G401.6 (cell line): ENCODE measurements around the gene PPARGC1A.

Experiments
- FAIRE-seq: peaks from 2 replicates; lab custom pipeline; 2012; peaks lifted over from hg19 to GRCh38; lab: Jason Lieb, UNC

PPARGC1A gene

DNA sequence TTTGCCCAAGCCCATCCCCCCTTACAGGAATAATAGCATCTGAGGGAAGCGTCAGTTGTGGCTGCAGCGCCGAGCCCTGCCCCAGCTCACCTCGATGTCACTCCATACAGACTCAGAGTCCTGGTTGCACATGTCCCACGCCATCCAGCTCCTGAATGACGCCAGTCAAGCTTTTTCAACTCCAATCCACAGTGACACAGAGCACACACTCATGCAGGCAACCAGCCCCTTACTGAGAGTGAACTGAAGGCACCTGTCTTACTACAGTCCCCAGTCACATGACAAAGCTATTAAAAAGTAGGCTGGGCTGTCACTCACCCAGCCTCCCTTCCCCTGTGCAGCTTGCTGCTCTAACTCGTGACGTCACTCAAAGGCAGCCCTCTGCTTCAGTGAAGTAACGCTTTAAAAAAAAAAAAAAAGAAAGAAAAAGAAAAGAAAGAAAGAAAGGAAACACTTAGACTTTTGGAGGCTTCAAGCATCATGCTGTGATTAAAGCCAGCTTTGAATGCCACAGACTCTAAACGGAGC lies at the start of gene PPARGC1A:
PPARGC1A (minus strand) TSS at position 234 of the 528 bp plus-strand sequence; CDS start at position 144, 90 bp downstream.
- FAIRE-seq, result no peak

DNA sequence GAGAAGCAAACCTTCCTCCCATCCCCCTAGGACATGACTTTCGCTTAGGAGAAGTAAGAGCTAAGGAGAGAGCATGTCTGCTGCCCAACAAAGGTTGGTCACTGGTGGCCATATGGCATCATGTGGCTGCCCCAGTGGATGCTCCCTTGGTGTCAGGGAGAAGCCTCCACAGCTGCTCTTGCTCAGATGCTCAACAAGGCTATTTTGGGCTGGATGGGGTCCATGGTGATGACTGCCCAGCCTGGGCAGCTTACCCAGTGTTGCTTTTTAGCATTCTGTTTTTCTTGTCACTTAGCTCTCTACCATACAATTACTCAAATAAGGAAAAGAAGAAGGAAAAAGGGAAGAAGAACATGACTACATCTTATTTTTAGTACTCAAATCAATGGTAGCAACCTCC lies 48.9 kb upstream of the PPARGC1A start:
- no peak for FAIRE-seq

GRCh38 chr4:23937173-23937572 lies 47.3 kb upstream of the PPARGC1A start:
- FAIRE-seq, result no peak

DNA sequence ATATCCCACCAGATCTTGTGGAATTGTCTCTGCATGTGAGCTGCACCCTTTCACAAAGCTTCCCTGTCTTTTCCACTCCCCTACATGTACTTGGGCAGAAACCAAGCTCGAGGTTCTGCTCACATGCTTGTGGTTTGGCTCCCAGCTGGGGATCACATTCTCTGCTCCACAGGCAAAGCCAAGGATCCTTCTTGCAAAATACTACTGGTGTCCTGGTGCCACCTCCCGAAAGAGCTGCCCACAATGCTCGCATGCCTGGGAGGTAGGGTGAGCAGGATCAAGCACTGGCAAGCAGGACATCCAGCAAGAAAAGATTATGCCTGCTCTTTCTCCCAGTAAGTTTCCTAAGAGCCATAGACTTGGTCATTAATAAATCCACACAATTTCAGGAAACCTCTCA lies 45.1 kb upstream of the PPARGC1A start:
- no peak for FAIRE-seq

GRCh38 chr4:23934223-23934622 lies 44.4 kb upstream of the PPARGC1A start:
- FAIRE-seq, result no peak

DNA sequence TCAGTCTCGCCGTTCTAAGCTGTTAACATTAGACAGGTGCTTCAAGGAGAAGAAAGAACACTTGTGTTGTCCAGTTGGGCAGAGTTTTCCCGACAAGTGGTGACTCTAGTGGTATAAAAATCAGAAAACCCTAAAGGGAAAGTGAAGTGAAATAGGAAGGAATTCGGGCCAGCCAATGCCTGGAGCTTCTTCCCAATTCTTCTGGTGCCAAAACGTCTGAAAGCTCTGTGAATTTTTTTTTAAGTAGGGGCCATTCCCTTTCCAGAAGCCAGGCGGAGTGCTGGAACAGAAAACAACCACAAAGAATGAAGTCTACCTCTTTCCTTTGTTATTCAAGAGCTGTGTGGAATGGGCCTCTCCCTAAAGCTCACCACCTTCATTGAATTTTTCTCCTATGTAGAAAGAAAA lies 43.1 kb upstream of the PPARGC1A start:
- no peak for FAIRE-seq

DNA sequence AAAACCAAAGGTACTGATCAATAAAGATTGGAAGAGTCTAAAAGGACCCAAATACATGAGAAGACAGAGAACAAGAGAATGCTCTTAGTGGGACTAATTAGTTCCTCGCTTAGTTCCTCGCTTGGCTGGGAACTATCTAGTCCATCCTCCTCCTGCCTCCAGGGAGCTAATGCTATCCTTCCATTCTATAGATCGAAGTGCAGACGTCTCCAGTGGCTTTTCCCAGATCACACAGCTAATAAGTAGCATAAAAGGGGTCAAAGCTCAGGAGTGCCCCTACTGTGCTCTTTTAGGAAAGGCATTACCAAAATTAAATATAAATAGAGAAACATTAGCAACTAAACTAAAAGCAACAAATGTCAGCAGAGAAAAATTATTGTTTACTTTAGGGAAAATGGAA lies 42.3 kb upstream of the PPARGC1A start:
- no peak for FAIRE-seq

- no peak for FAIRE-seq
Measured at GRCh38 chr4:23931489-23931830, 41.6 kb upstream of the PPARGC1A start.

- FAIRE-seq, result no peak
Measured at GRCh38 chr4:23930750-23931488, 41.1 kb upstream of the PPARGC1A start.

GRCh38 chr4:23929248-23929647 lies 39.4 kb upstream of the PPARGC1A start:
- FAIRE-seq, result no peak

GRCh38 chr4:23924556-23924955 lies 34.7 kb upstream of the PPARGC1A start:
- no peak for FAIRE-seq

DNA sequence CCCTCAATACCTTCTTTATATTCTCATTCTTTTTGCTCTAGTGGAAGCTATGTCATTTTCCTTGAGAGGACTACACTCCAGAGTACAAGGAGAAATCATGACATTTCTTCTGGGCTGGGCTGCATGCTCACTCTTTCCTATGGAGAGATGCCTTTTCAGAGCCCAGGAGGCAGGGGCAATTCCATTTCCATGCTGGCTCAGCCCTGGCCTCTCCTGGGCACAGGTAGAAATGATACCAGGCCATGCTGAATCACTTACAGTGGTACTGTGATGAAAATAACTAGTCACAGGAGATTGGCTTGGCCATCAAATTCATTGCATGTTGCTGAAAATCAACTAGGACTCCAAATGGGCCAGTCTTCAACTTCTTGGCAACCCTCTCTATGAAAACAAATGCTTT lies 34.0 kb upstream of the PPARGC1A start:
- no peak for FAIRE-seq

DNA sequence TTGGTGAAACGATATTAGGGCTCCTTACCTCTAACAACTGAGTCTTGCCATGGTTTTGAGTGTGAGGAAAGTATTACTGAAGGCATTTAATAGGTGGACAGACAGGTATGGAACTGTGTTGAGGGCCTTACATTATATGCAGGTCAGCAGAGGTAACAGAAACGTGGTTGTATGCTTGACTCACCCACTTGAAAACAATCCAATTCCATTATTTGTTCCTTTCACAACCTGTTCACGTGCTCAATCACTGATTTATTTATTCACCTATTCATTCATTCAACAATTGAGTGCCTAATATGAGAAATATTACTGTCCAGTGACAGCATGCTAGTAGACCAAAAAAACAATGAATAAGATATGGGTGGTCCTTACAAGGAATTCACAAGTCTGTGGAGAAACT lies 33.3 kb upstream of the PPARGC1A start:
- FAIRE-seq, result no peak

DNA sequence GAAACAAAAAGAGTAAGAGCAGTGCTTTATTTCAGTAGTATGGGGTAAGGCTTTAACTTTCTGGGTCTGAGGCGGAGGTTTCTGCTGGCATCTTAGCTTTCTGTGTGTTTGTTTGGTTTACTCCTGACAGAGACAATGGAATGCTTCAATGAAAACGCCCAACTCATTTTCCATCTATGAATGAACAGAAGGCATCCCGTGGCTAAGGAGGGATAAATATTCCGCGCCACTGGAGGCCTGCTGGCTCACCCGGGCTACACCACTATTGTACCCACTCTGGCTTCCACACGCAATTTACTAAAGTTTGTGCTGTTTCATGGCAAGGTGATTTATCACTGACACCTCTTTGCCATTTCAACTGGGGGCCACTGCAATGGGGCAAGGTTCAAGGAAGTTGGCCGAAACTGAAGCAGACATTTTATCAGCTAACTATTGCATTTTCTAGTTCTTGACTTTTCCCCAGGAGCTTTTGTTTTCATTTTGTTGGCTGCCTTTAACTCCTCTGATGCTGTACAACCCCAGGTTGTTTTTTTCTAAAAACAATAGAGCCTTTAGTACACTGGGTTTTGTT lies 32.8 kb upstream of the PPARGC1A start:
- no peak for FAIRE-seq

DNA sequence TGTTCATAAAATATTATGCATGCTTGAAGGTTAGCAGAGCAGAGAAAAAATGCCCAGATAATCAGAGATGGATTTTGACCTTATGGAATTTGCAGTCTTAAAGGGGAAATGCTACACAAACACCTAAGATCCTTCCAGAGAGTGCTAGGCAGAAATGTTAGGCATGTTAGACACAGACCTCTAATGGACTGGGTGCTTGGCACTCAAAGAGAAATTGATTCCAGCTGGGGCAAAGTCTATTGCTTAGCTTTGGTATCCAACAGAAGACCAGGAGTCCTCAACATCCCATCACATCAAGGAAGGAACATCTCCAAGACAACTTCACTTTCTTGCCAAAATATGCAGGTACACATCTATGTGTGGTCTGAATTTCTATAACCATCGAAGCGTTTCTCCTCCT lies 32.2 kb upstream of the PPARGC1A start:
- no peak for FAIRE-seq

GRCh38 chr4:23921447-23921845 lies 31.6 kb upstream of the PPARGC1A start:
- no peak for FAIRE-seq

- no peak for FAIRE-seq
Measured at GRCh38 chr4:23920716-23921446, 31.0 kb upstream of the PPARGC1A start.

- no peak for FAIRE-seq
Measured at GRCh38 chr4:23920296-23920695, 30.4 kb upstream of the PPARGC1A start.

- FAIRE-seq, result no peak
Measured at GRCh38 chr4:23916282-23916681, 26.4 kb upstream of the PPARGC1A start.

GRCh38 chr4:23915459-23916132 lies 25.7 kb upstream of the PPARGC1A start:
- FAIRE-seq, result no peak

DNA sequence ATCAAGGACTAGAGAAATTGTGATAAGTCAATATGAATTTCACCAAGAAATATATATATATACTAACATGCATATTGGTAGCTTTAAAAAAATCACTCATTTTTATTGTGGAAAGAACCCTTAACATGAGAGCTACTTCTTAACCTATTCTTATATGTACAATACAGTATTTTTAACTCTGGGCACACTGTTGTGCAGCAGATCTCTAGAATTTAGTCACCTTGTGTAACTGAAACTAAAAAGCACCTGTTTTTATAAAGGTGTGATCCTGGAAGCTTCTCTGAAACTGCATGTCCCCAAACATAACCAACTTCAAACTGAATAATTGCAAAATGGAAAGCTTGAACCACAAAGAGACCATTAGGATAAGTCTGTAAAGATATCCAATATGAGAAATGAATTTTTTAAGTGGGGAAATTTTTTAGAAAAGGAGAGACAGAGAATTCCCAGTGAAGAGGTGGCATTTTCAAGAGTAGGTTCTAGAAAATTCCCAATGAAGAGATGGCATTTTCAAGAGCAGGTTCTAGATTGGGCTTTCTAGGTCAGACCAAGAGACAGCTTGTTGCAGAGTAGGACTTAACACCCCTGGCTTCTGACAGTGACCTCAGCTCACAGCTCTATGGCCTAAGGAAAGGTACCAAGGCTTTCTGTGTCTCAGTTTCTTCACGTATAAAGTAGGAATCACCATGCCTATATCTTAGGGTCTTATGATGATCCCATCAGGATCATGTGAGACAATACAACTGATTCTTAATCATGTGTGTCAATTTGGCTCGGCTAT lies 22.0 kb upstream of the PPARGC1A start:
- no peak for FAIRE-seq

- FAIRE-seq, result no peak
Measured at GRCh38 chr4:23909671-23910070, 19.8 kb upstream of the PPARGC1A start.
